HepG2 (cell line): ENCODE measurements around the gene DAPK1. TPM values are rescaled to one million over a fixed set of nuclear protein-coding genes. Genes with fewer than 3 reads are reported as not detected.

ENCODE experiments used
- ATAC-seq: fragments of 200-7000 bp; cut with Tn5 transposase; 3 replicates; pipeline ENCODE4 v1.9.1; 2020; ENCODE audit warnings: mild to moderate bottlenecking, moderate library complexity
- BruUV-seq: library from RNA; stranded (reverse); fragments of 400-500 nt; replicated peaks from 2 replicates; lab custom pipeline; 2021; lab: Mats Ljungman, UMichigan
- CTCF ChIA-PET: fragments of 300-600 bp; formaldehyde crosslinking; extraction: SDS; loops from one replicate; lab custom pipeline; 2021; ENCODE audit warnings: low total read pairs, inconsistent platforms, low intra/inter-chr PET ratio; lab: Yijun Ruan, JAX
- POLR2A ChIA-PET: fragments of 350-600 bp; sonication (Branson Sonifier 250); formaldehyde crosslinking; loops from one replicate; lab custom pipeline; 2020; ENCODE audit warnings: antibody characterized with exemption, inconsistent platforms; lab: Yijun Ruan, JAX
- DNase-seq: peaks from one replicate; pipeline ENCODE4 v3.0.0-alpha.2; 2015; ENCODE audit warnings: low spot score
- FAIRE-seq: peaks from 3 replicates; lab custom pipeline; 2011; peaks lifted over from hg19 to GRCh38; lab: Jason Lieb, UNC
- H2AFZ ChIP-seq: one replicate; pipeline ENCODE4 v1.6.1; 2011; ENCODE audit warnings: low read length, inconsistent platforms
- H3K27ac ChIP-seq: fragments of 300-600 bp; 3 replicates; pipeline ENCODE4 v1.8.0; 2011; ENCODE audit warnings: mixed run types, mild to moderate bottlenecking, mixed read lengths, low read length, inconsistent platforms; ENCODE audit not compliant: insufficient read depth; ENCODE audit errors: extremely low read length
- H3K27me3 ChIP-seq, 2 experiments: fragments of 200-600 bp in 1 of 2; 2 replicates in 1 of 2; 3 replicates in 1 of 2; pipeline versions ENCODE4 v1.6.0 to v1.8.0; 2011; ENCODE audit warnings: low read length in 2 of 2, mild to moderate bottlenecking in 2 of 2, moderate library complexity in 2 of 2, inconsistent platforms in 1 of 2; ENCODE audit not compliant: insufficient read depth in 2 of 2, control insufficient read depth in 1 of 2
- H3K36me3 ChIP-seq, 2 experiments: fragments of 200-600 bp in 1 of 2; replicated peaks in 1 of 2; 2 replicates in 1 of 2; 3 replicates in 1 of 2; pipeline versions ENCODE4 v1.5.1 to v1.8.0; 2011; ENCODE audit warnings: low read length in 2 of 2, inconsistent platforms in 1 of 2; ENCODE audit not compliant: insufficient read depth in 2 of 2, control insufficient read depth in 1 of 2
- H3K4me1 ChIP-seq: 2 replicates; pipeline ENCODE4 v1.5.1; 2012; ENCODE audit warnings: low read length, inconsistent platforms; ENCODE audit not compliant: insufficient read depth
- H3K4me2 ChIP-seq: 2 replicates; pipeline ENCODE4 v1.6.0; 2011; ENCODE audit warnings: low read depth, low read length, inconsistent platforms
- H3K4me3 ChIP-seq, 3 experiments: fragments of 200-600 bp in 1 of 3; sonication (generic), shearing (Covaris generic) in 1 of 3; replicated peaks in 1 of 3; 2 replicates each; pipeline ENCODE4 v1.5.1; 2011 to 2016; ENCODE audit warnings: low read length in 3 of 3, inconsistent platforms in 2 of 3, low read depth in 2 of 3, mild to moderate bottlenecking in 2 of 3, control low read depth in 1 of 3, mixed read lengths in 1 of 3; ENCODE audit not compliant: insufficient read depth in 1 of 3
- H3K79me2 ChIP-seq: one replicate; pipeline ENCODE4 v1.6.1; 2011; ENCODE audit warnings: low read length, inconsistent platforms; ENCODE audit not compliant: insufficient read depth
- H3K9ac ChIP-seq: 2 replicates; pipeline ENCODE4 v1.6.0; 2011; ENCODE audit warnings: mild to moderate bottlenecking, low read depth, low read length, inconsistent platforms; ENCODE audit not compliant: insufficient read depth
- H3K9me3 ChIP-seq: 2 replicates; pipeline ENCODE4 v1.5.1; 2012; ENCODE audit warnings: mild to moderate bottlenecking, low read length
- H4K20me1 ChIP-seq: 2 replicates; pipeline ENCODE4 v1.6.0; 2011; ENCODE audit warnings: inconsistent platforms, mild to moderate bottlenecking, low read length, moderate library complexity; ENCODE audit not compliant: insufficient read depth
- ASH2L ChIP-seq: fragments of 300-600, 200-600 bp; sonication (generic); IDR thresholded peaks from 2 replicates; pipeline ENCODE4 v1.7.0; 2017; ENCODE audit warnings: low read depth, mild to moderate bottlenecking, moderate library complexity, mixed read lengths, low read length; ENCODE audit not compliant: insufficient read length
- GATAD2A ChIP-seq: IDR thresholded peaks from 2 replicates; pipeline ENCODE4 v1.6.1; 2016
- HDAC2 ChIP-seq: sonication (generic); formaldehyde crosslinking; IDR thresholded peaks from 2 replicates; pipeline ENCODE4 v1.4.0; 2020; ENCODE audit warnings: missing genetic modification reagents
- KAT8 ChIP-seq: IDR thresholded peaks from 2 replicates; pipeline ENCODE4 v1.6.1; 2016; ENCODE audit warnings: missing genetic modification reagents, missing compliant biosample characterization
- KDM1A ChIP-seq: IDR thresholded peaks from 2 replicates; pipeline ENCODE4 v1.6.1; 2016; ENCODE audit warnings: missing compliant biosample characterization
- MLXIP ChIP-seq: sonication (generic); formaldehyde crosslinking; IDR thresholded peaks from 2 replicates; pipeline ENCODE4 v1.9.0; 2021; ENCODE audit warnings: missing genetic modification reagents, borderline replicate concordance
- NCOA2 ChIP-seq: sonication (generic); formaldehyde crosslinking; IDR thresholded peaks from 2 replicates; pipeline ENCODE4 v1.8.0; 2022; ENCODE audit warnings: inconsistent platforms
- SRY ChIP-seq: sonication (generic); formaldehyde crosslinking; IDR thresholded peaks from 2 replicates; pipeline ENCODE4 v1.8.0; 2022; ENCODE audit warnings: mild to moderate bottlenecking, missing genetic modification reagents
- TBX2 ChIP-seq: sonication (generic); formaldehyde crosslinking; IDR thresholded peaks from 2 replicates; pipeline ENCODE4 v1.5.0; 2020; ENCODE audit warnings: missing genetic modification reagents, mild to moderate bottlenecking, borderline replicate concordance
- TEAD3 ChIP-seq: optimal IDR thresholded peaks from 2 replicates; pipeline ENCODE3; 2016; ENCODE audit warnings: borderline replicate concordance
- TRAFD1 ChIP-seq: sonication (generic); formaldehyde crosslinking; IDR thresholded peaks from 2 replicates; pipeline ENCODE4 v1.5.1; 2020; ENCODE audit warnings: missing genetic modification reagents, mild to moderate bottlenecking, borderline replicate concordance
- U2AF1 ChIP-seq: fragments of 200-400 bp; formaldehyde crosslinking; optimal IDR thresholded peaks from 2 replicates; pipeline ENCODE3; 2017; ENCODE audit warnings: mild to moderate bottlenecking, low read depth, low read length
- ZBTB8A ChIP-seq: sonication (generic); formaldehyde crosslinking; IDR thresholded peaks from 2 replicates; pipeline ENCODE4 v1.4.0; 2020; ENCODE audit warnings: mild to moderate bottlenecking, low read depth, missing genetic modification reagents, borderline replicate concordance
- ZEB1 ChIP-seq: IDR thresholded peaks from 2 replicates; pipeline ENCODE4 v1.6.1; 2012; ENCODE audit warnings: mild to moderate bottlenecking, low read depth, inconsistent platforms; ENCODE audit not compliant: insufficient replicate concordance
- ZNF18 ChIP-seq: sonication (generic); formaldehyde crosslinking; IDR thresholded peaks from 2 replicates; pipeline ENCODE4 v1.8.0; 2022; ENCODE audit warnings: mild to moderate bottlenecking, missing genetic modification reagents; ENCODE audit not compliant: insufficient replicate concordance
- ZNF331 ChIP-seq: sonication (generic); formaldehyde crosslinking; IDR thresholded peaks from 2 replicates; pipeline ENCODE4 v1.4.0; 2020; ENCODE audit warnings: missing genetic modification reagents
- ZNF552 ChIP-seq: sonication (generic); formaldehyde crosslinking; IDR thresholded peaks from 2 replicates; pipeline ENCODE4 v1.9.0; 2022; ENCODE audit warnings: missing genetic modification reagents, mild to moderate bottlenecking, borderline replicate concordance
- ZNF570 ChIP-seq: sonication (generic); formaldehyde crosslinking; IDR thresholded peaks from 2 replicates; pipeline ENCODE4 v1.4.0; 2020; ENCODE audit warnings: mild to moderate bottlenecking, missing genetic modification reagents, borderline replicate concordance
- WGBS: methylation state at CpG from one replicate; pipeline ENCODE4 v1.1.6; 2017; ENCODE audit warnings: low lambda C conversion rate; 5-methylcytosine and 5-hydroxymethylcytosine counted together
- in situ Hi-C: cut with HindIII; loops from 2 replicates; pipeline ENCODE4 v1.10.0; 2017; ENCODE audit warnings: low pct_unique_long_range_greater_than_20kb; ENCODE audit not compliant: extremely low pct_ligation_motif_present
- intact Hi-C: fragments of 100-400 bp; cut with micrococcal nuclease; formaldehyde crosslinking; loops from one replicate; pipeline ENCODE4 v1.10.0; 2022; ENCODE audit not compliant: unreplicated experiment
- polyA plus RNA-seq, 8 experiments: library from polyadenylated mRNA; depleted of rRNA in 3 of 8; stranded (reverse) in 7 of 8; unstranded in 1 of 8; fragments of >200 nt; fragmentation: Illumina TruSeq in 4 of 8; extraction: Trizol in 4 of 8; gene quantifications; 2 replicates each; pipeline versions ENCODE4 v1.2.1 to v1.2.3, GENCODE V29; 2011 to 2016; ENCODE audit warnings: low read depth in 4 of 8, missing spikeins in 1 of 8, mixed read lengths in 1 of 8; ENCODE audit not compliant: insufficient read depth in 1 of 8
- total RNA-seq, 5 experiments: library from RNA; depleted of rRNA; stranded (reverse); fragments of >200 nt; fragmentation: Illumina TruSeq; extraction: Trizol; gene quantifications; 2 replicates each; pipeline ENCODE4 v1.2.3, GENCODE V29; 2016; ENCODE audit warnings: low read depth in 1 of 5

Gene DAPK1
- total and polyA plus RNA-seq, 2 of the 13 experiments (the other 11 are each of a cell fraction or from before 2014, with no cell fraction given), result 35.7 to 35.9 TPM

- Histone ChIP-seq H3K9ac (no peak overlapping the region), H3K36me3 (no peaks in the 10 kb centered on the region), H3K79me2 (no peaks in the 10 kb centered on the region), H3K27me3 (peaks cover 0 to 5% of the 10 kb centered on the region in 2 experiments; a peak in 1 of 5 replicates), H2AFZ (no peak overlapping the region), H4K20me1 (no peaks in the 10 kb centered on the region), H3K27ac (no peak overlapping the region), H3K9me3 (no peaks in the 10 kb centered on the region), H3K4me2 (peak overlapping the region; percentile 45), H3K4me1 (peaks cover 49% of the 10 kb centered on the region), H3K4me3 (no peak overlapping the region; a peak in 1 of 6 replicates)
- peak; percentile 84 for FAIRE-seq
- BruUV-seq, result no TSS peak
- peak; percentile 89 for DNase-seq
- WGBS, result 0% methylated on average over 2 of the region's 2 CpGs
- ATAC-seq, result peak; percentile 80
- in situ Hi-C loops, result no loop called here
- ChIA-PET POLR2A (interaction anchor here (0.9 to 2.2 kb wide), 2 partner anchors 12 to 102 kb away, joined by 3 to 20 read pairs; partner anchors contain the start of gene CTSL), CTCF (no interaction called here)
- intact Hi-C loops, result no loop called here
- no peak for TF ChIP-seq ZEB1
- TF ChIP-seq KAT8 (CRISPR knock-in tag), result peak; percentile 64; the same call in 1 of the 2 replicates
- no peak for TF ChIP-seq MLXIP
- TF ChIP-seq ZNF570, result no peak
- no peak for TF ChIP-seq SRY (CRISPR knock-in tag)
- no peak for TF ChIP-seq ASH2L
- TF ChIP-seq TRAFD1, result no peak
- TF ChIP-seq TBX2 (CRISPR knock-in tag), result peak; percentile 65
- no peak for TF ChIP-seq ZNF552 (CRISPR knock-in tag)
- TF ChIP-seq U2AF1, result no peak
- 0 out of 2 replicates have a peak, but pooled peaks have one; percentile 31 for TF ChIP-seq KDM1A (CRISPR knock-in tag)
- TF ChIP-seq HDAC2 (CRISPR knock-in tag), result peak; percentile 79
- TF ChIP-seq ZBTB8A (CRISPR knock-in tag), result no peak
- peak; percentile 89 for TF ChIP-seq GATAD2A (CRISPR knock-in tag)
- TF ChIP-seq TEAD3 (CRISPR knock-in tag), result peak; percentile 73
- TF ChIP-seq NCOA2 (CRISPR knock-in tag), result peak; percentile 57
- no peak for TF ChIP-seq ZNF18 (CRISPR knock-in tag)
- peak; percentile 82 for TF ChIP-seq ZNF331
These were observed 217.2 kb downstream of the DAPK1 start for GRCh38 chr9:87714819-87715218.
